GM18870 (cell line): ENCODE results near the gene HBB.

Source experiments
- ATAC-seq: cut with Tn5 transposase; IDR thresholded peaks from one replicate; pipeline ENCODE4 v1.9.1; 2021; ENCODE audit warnings: moderate library complexity; ENCODE audit not compliant: unreplicated experiment

Gene HBB

DNA sequence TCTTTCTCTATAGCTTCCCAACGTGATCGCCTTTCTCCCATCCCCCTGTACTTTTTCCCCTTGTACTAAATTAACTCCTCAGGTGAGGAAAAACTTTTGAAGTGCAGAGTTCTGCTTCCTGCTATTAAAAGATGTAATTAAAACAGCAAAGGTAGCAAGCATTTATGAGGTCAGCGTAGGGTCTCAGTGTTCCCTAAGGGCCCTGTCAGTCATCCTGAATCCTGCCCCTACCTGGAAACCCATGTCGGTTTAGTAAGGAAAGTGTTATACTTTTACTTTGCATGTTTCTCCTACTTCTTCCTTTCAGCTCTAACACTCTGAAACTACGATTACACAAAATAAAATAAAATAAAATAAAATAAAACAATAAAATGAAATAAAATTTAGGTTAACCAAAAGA lies 1.3 kb upstream of the HBB start:
- ATAC-seq: no peak

DNA sequence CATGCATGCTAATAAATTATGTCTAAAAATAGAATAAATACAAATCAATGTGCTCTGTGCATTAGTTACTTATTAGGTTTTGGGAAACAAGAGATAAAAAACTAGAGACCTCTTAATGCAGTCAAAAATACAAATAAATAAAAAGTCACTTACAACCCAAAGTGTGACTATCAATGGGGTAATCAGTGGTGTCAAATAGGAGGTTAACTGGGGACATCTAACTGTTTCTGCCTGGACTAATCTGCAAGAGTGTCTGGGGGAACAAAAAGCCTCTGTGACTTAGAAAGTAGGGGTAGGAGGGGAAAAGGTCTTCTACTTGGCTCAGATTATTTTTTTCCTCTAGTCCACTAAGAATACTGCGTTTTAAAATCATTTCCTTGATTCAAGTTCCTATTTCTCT lies 810 bp upstream of the HBB start:
- no peak for ATAC-seq

DNA sequence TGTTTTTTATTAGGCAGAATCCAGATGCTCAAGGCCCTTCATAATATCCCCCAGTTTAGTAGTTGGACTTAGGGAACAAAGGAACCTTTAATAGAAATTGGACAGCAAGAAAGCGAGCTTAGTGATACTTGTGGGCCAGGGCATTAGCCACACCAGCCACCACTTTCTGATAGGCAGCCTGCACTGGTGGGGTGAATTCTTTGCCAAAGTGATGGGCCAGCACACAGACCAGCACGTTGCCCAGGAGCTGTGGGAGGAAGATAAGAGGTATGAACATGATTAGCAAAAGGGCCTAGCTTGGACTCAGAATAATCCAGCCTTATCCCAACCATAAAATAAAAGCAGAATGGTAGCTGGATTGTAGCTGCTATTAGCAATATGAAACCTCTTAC lies 1.4 kb downstream of the HBB start:
- no peak for ATAC-seq

DNA sequence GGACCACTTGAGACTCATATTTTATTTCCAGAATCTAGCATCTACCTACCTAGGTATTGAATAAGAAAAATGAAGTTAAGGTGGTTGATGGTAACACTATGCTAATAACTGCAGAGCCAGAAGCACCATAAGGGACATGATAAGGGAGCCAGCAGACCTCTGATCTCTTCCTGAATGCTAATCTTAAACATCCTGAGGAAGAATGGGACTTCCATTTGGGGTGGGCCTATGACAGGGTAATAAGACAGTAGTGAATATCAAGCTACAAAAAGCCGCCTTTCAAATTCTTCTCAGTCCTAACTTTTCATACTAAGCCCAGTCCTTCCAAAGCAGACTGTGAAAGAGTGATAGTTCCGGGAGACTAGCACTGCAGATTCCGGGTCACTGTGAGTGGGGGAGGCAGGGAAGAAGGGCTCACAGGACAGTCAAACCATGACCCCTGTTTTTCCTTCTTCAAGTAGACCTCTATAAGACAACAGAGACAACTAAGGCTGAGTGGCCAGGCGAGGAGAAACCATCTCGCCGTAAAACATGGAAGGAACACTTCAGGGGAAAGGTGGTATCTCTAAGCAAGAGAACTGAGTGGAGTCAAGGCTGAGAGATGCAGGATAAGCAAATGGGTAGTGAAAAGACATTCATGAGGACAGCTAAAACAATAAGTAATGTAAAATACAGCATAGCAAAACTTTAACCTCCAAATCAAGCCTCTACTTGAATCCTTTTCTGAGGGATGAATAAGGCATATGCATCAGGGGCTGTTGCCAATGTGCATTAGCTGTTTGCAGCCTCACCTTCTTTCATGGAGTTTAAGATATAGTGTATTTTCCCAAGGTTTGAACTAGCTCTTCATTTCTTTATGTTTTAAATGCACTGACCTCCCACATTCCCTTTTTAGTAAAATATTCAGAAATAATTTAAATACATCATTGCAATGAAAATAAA lies 2.1 kb downstream of the HBB start:
- no peak for ATAC-seq

DNA sequence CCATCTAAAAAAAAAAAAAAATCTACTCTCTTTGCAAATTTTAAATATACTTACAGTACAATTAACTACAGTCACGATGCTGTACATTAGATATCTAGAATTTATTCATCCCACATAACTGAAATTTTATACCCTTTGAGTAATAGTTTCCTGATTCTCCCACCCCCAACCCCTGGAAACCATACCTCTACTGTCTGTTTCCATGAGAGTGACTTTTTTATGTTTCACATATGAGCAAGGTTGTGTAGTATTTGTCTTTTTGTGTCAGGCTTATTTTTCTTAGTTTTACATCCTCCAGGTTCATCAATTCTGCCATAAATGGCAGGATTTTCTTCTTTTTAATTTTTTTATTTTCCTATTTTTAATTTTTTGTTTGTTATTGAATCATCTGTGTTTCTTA lies 3.2 kb downstream of the HBB start:
- no peak for ATAC-seq

DNA sequence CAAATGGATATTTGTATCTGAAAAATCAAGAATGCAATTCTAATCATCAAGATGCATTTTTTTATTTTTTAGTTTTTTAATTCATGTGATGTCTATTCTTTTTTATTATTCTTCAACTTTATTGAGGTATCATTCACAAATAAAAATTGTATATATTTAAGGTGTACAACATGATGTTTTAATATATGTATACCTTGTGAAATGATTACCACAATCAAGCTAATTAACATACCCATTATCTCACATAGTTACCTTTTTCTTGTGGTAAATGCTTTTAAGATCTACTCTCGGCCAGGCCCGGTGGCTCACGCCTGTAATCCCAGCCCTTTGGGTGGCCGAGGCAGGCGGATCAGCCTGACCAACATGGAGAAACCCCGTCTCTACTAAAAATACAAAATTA lies 3.7 kb downstream of the HBB start:
- ATAC-seq: no peak

DNA sequence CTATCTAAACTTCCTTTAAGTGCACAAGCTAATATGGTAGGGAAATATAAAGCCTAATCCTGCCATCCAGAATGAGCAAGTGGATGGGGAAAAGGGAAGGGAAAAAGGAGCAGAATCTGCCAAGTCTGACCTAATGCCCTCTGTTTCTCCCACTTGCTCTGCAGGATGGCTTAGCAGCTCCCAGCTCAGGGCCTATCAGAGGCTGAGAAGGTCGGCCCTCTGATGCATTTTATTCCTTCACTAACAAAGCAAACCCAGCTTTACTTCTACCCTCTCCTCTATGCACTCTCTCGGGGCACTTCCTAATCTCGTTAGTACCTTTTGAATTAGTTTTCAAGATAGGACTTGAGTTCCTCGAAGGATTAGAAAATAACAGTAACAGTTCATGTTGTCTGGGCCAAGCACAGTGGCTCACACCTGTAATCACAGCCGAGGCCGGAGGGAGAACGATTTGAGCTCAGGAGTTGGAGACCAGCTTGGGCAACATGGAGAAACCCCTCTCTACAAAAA lies 16.4 kb downstream of the HBB start:
- no peak for ATAC-seq

DNA sequence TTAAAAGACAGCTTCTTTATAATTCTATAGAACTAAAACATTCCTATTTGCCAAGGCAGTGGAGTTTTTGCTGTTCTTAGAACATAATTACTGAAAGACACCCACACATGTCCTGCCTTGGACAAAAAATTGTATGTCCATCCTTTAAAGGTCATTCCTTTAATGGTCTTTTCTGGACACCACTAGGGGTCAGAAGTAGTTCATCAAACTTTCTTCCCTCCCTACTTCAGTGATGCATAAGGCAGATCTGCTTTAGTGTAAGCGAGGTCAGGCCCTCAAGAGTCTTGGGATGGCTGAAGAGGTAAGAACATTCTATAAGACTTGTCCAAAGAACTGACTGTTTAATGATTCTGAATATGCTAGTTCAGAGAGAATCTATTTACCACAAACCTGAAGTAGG lies 22.1 kb downstream of the HBB start:
- peak; percentile 67 for ATAC-seq

DNA sequence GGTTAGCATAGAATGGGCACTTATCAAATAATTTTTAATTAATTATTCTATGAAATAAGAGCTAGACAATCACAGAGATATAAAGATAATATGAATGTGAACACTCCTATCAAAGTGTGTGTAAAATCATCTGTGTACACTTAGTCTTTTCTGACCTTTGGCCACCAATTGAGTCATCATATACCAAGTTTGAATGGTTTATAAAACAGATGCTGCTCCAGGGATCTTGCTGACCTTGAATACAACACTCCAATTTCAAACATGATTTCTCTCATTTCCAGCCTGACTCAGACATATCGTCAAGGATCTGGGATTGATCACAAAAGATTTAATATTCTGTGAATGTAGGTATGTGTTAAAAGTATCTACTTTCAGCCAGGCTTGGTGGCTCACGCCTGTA lies 23.5 kb downstream of the HBB start:
- no peak for ATAC-seq

DNA sequence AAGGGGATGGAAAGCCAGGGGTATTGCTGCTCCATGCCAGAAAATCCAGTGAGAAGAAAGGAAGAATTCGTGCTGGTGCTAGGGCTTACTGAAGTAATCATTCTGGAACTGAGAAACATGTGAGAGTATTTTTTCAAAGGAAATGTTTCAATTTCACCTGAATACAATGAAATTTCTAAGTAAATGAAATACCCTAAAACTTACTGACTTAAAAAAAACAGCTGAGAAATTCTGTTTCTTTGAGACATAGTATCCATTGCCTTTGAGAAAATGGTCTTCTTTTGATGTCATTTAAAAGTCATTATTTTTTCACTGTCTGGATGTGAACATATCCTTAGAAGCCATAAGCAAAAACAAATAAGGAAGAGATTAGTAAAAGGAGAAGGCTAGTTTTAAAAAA lies 26.3 kb downstream of the HBB start, which contains the start of gene OR51V1:
OR51V1 (minus strand) TSS at position 101 of the 400 bp plus-strand sequence; CDS start at position 101, 0 bp downstream.
- no peak for ATAC-seq

DNA sequence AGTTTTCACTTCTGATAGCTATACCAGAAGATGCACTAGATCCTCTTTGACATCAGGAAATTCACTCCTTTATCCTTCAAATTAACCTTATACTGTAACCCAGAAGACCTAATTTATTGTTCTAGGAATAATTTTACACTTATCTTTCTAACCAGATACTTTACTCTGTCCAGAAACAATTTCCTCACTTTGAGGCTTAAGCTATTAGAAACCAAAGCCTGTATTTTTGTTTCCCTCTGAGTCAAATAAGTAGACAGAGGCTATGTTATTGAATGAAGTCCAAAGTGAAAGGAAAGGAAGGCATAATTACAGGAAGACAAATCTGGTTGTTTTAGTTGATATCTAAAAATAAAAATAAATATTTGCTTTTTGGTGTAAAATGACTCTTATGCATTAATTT lies 28.6 kb downstream of the HBB start:
- no peak for ATAC-seq

DNA sequence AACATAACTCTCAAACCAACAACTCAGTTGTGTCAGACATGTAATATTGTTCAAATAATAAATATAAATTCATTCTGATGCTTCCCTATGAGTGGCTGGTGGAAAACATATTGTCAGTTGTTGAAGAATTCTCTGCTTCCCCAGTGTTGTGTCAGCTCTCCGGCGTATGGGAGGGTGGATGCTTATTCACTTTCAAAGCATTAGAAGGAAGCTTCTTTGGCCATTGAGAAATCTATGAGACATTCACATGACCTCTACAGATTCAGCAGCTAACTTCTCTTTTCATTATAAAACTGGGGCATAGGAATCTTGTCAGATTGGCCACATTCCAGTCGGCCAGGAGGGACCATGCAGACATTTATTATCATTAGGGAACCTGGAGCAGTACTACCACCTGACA lies 29.3 kb downstream of the HBB start:
- no peak for ATAC-seq

DNA sequence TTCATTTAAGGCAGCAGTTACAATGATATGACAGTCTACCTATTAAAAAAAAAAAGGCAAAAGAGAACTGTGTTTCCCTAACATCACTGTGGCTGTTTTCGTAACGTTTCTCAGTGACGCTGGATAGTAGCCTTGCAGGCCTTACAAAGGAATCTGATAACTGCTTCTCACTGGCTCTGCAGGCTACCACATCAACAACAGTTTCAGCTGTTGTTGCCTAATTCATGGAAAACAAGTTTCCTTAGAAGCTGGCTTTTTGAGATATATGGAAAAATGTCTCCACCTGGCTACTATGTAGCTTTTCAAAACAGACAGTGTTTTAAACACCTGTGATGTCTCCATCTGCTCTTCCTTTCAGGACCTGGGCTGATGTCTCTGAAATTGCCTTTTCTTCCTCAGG lies 30.1 kb downstream of the HBB start:
- no peak for ATAC-seq

DNA sequence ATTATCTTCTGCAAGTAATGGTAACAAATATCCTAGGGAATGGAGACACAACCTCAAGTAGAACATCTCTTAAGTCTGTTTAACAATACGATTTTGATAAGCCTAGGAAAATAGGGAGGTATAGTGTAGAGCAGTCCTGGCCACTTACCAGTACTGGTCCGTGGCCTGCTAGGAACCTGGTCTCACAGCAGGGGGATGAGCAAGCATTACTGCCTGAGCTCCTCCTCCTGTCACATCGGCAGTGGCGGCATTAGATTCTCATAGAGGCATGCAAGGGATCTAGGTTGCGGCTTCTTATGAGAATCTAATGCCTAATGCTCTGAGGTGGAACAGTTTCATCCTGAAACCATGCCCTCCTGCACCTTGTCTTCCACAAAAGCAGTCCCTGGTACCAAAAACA lies 30.8 kb downstream of the HBB start:
- ATAC-seq: no peak

DNA sequence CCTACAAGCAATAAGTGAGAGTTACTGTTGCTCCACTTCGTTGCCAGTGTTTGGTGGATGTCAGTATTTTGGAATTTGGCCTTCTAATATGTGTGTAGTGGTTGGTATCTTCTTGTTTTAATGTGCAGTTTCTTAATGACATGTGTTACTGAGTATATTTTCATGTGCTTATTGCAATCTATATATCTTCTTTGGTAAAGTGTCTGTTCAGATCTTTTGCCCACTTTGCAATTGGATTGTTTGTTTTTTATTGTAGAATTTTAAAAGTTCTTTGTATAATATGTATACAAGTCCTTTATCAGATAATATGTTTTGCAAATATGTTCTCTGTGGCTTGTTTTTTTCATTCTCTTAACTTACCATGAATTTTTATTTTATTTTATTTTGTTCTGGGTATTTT lies 34.1 kb downstream of the HBB start:
- no peak for ATAC-seq

DNA sequence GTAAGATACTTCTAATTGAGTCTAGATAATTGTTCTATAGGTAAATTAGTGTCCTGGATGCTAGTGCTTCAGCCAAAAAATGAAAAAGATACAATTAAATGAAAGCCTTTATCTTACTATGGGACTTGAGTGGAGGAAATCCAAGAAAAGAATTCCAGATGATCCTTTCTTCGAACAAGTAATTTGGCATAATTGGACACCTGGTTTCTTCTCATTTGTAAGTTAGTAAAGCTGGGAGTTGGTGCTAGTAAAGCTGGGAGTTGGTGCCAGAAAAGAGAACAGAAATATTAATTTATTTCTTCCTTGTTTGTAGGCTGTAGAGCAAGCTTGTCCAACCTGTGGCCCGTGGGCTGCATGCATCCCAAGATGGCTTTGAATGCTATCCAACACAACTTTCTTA lies 38.7 kb downstream of the HBB start:
- ATAC-seq: no peak

DNA sequence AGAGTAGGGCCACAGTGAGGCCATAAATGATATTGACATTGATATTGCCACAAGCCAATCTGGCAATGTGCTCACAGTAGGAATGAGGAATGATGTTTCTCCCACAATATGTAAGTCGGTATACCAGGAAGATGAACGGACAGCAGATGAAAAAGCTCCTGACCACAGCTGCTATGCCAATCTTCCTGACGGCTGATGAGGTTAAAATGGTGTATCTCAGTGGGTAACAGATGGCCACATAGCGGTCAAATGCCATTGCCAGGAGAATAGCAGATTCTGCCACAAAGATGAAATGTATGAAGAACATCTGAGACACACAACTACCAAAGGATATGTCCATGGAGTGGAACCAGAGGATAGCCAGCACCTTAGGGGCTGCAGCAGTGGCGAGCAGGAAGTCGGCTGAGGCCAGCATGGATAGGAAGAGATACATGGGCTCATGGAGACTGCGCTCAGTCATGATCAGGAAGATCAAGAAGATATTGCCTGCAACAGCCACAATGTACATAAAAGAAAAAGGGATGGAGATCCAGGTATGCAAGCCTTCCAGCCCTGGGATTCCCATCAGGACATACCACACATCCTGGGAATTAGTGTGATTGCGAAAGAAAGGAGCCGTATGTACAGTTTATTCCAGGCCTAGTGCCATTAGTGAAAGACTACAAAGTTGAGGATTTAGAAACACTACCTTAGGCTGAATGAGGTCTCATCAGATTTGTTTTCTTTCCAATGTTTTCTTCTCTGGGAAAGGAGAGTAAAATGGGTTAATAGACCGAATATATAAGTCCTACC lies 48.6 kb downstream of the HBB start:
- no peak for ATAC-seq
